Measurements from ENCODE around the gene SNRK.

The SNRK gene

GRCh38 chr3:43372809-43373559, 86.6 kb downstream of the SNRK start:
- no peak for DNase-seq (ENCODE audit: low read depth)

GRCh38 chr3:43373560-43373928, 87.2 kb downstream of the SNRK start:
- no peak for DNase-seq (ENCODE audit: low read depth)

- peak; percentile 60 for DNase-seq (ENCODE audit: low read depth)
These were observed 92.0 kb downstream of the SNRK start for GRCh38 chr3:43378066-43378935.

GRCh38 chr3:43379343-43379742, 93.0 kb downstream of the SNRK start:
- no peak for DNase-seq (ENCODE audit: low read depth)

GRCh38 chr3:43388175-43388574, 101.8 kb downstream of the SNRK start:
- no peak for DNase-seq (ENCODE audit: low read depth)

GRCh38 chr3:43388915-43389314, 102.6 kb downstream of the SNRK start:
- DNase-seq (ENCODE audit: low read depth), result no peak

GRCh38 chr3:43389388-43390254, 103.3 kb downstream of the SNRK start:
- DNase-seq (ENCODE audit: low read depth), result peak; percentile 62

GRCh38 chr3:43390255-43390588, 103.9 kb downstream of the SNRK start:
- DNase-seq (ENCODE audit: low read depth), result no peak

GRCh38 chr3:43391621-43392020, 105.3 kb downstream of the SNRK start:
- DNase-seq (ENCODE audit: low read depth), result no peak

GRCh38 chr3:43394041-43394554, 107.8 kb downstream of the SNRK start:
- DNase-seq (ENCODE audit: low read depth), result no peak

GRCh38 chr3:43399034-43399433, 112.7 kb downstream of the SNRK start:
- DNase-seq (ENCODE audit: low read depth), result no peak

GRCh38 chr3:43400167-43400566, 113.8 kb downstream of the SNRK start:
- no peak for DNase-seq (ENCODE audit: low read depth)
